Measurements from ENCODE around the gene ITGA2.

DNA sequence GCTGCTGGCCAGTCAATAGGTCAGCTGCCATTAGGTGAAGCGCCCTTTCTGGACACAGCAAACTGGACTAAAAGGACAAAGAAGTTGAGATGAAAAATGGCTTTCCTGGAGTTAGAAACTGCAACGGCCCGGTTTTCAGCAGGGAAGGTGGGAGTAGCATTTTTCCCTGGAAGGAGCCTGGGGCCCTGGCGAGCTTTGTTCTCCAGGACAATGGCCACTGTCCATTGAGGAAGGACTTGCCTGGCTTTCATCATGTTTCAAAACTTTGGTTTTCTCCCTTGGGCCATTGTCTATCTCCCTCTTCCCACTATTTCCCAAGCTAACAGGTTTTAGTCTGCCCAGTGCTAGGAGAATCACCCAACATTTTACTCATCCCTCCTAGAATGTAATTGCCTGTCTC is 64.2 kb downstream of the ITGA2 start:
- TF ChIP-seq, protein P1, sequence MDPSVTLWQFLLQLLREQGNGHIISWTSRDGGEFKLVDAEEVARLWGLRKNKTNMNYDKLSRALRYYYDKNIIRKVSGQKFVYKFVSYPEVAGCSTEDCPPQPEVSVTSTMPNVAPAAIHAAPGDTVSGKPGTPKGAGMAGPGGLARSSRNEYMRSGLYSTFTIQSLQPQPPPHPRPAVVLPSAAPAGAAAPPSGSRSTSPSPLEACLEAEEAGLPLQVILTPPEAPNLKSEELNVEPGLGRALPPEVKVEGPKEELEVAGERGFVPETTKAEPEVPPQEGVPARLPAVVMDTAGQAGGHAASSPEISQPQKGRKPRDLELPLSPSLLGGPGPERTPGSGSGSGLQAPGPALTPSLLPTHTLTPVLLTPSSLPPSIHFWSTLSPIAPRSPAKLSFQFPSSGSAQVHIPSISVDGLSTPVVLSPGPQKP (CRISPR knock-in tag; IDR thresholded peaks at IDR 0.05), result no peak
- TF ChIP-seq IRF2 (CRISPR knock-in tag; IDR thresholded peaks at IDR 0.05), result no peak
- TF ChIP-seq, protein P2, sequence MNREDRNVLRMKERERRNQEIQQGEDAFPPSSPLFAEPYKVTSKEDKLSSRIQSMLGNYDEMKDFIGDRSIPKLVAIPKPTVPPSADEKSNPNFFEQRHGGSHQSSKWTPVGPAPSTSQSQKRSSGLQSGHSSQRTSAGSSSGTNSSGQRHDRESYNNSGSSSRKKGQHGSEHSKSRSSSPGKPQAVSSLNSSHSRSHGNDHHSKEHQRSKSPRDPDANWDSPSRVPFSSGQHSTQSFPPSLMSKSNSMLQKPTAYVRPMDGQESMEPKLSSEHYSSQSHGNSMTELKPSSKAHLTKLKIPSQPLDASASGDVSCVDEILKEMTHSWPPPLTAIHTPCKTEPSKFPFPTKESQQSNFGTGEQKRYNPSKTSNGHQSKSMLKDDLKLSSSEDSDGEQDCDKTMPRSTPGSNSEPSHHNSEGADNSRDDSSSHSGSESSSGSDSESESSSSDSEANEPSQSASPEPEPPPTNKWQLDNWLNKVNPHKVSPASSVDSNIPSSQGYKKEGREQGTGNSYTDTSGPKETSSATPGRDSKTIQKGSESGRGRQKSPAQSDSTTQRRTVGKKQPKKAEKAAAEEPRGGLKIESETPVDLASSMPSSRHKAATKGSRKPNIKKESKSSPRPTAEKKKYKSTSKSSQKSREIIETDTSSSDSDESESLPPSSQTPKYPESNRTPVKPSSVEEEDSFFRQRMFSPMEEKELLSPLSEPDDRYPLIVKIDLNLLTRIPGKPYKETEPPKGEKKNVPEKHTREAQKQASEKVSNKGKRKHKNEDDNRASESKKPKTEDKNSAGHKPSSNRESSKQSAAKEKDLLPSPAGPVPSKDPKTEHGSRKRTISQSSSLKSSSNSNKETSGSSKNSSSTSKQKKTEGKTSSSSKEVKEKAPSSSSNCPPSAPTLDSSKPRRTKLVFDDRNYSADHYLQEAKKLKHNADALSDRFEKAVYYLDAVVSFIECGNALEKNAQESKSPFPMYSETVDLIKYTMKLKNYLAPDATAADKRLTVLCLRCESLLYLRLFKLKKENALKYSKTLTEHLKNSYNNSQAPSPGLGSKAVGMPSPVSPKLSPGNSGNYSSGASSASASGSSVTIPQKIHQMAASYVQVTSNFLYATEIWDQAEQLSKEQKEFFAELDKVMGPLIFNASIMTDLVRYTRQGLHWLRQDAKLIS (CRISPR knock-in tag; IDR thresholded peaks at IDR 0.05), result no peak

Data from K562 (cell line).